GM12878 (cell line): ENCODE measurements around the gene TMEM109. TPM values are rescaled to one million over a fixed set of nuclear protein-coding genes. Genes with fewer than 3 reads are reported as not detected.

ENCODE experiments used
- ATAC-seq: fragments of 200-7000 bp; cut with Tn5 transposase; 3 replicates; pipeline ENCODE4 v1.9.1; 2020; ENCODE audit warnings: mild to moderate bottlenecking, moderate library complexity
- BruUV-seq: library from RNA; stranded (reverse); fragments of 400-500 nt; replicated peaks from 2 replicates; lab custom pipeline; 2021; lab: Mats Ljungman, UMichigan
- CTCF ChIA-PET: fragments of 300-600 bp; sonication (Branson Sonifier 250); formaldehyde crosslinking; extraction: SDS; loops from one replicate; lab custom pipeline; 2021; ENCODE audit warnings: inconsistent platforms; lab: Yijun Ruan, JAX
- POLR2A ChIA-PET: fragments of 350-600 bp; formaldehyde crosslinking; extraction: SDS; loops from one replicate; lab custom pipeline; 2021; ENCODE audit warnings: inconsistent platforms; lab: Charles Lee
- RAD21 ChIA-PET: fragments of 300-600 bp; sonication (Branson Sonifier 250); formaldehyde crosslinking; loops from one replicate; lab custom pipeline; 2023; ENCODE audit warnings: antibody characterized with exemption; ENCODE audit not compliant: unreplicated experiment; lab: Charles Lee
- SMC1A ChIA-PET: fragments of 300-600 bp; sonication (Branson Sonifier 250); formaldehyde crosslinking; loops from one replicate; lab custom pipeline; 2023; ENCODE audit not compliant: unreplicated experiment, uncharacterized antibody; lab: Charles Lee
- DNase-seq: peaks from one replicate; pipeline ENCODE4 v3.0.0-alpha.2; 2011; ENCODE audit warnings: low read depth, low spot score
- FAIRE-seq: peaks from 3 replicates; lab custom pipeline; 2011; peaks lifted over from hg19 to GRCh38; lab: Jason Lieb, UNC
- H2AFZ ChIP-seq: 2 replicates; pipeline ENCODE4 v1.6.0; 2011; ENCODE audit warnings: low read depth, low read length, control low read depth; ENCODE audit not compliant: control insufficient read depth
- H3K27ac ChIP-seq: 2 replicates; pipeline ENCODE4 v1.5.1; 2011; ENCODE audit warnings: control low read depth; ENCODE audit not compliant: control insufficient read depth, insufficient read depth
- H3K27me3 ChIP-seq, 2 experiments: replicated peaks in 1 of 2; 2 replicates each; pipeline versions ENCODE4 v1.6.0 to v1.6.1; 2011; ENCODE audit warnings: low read length in 1 of 2; ENCODE audit not compliant: control insufficient read depth in 2 of 2, insufficient read depth in 2 of 2
- H3K36me3 ChIP-seq, 2 experiments: 2 replicates each; pipeline ENCODE4 v1.5.1; 2011; ENCODE audit warnings: low read length in 1 of 2; ENCODE audit not compliant: control insufficient read depth in 2 of 2, insufficient read depth in 2 of 2
- H3K4me1 ChIP-seq: 2 replicates; pipeline ENCODE4 v1.6.1; 2011; ENCODE audit warnings: mild to moderate bottlenecking, low read length, moderate library complexity, mixed read lengths; ENCODE audit not compliant: control insufficient read depth, insufficient read depth
- H3K4me2 ChIP-seq: 2 replicates; pipeline ENCODE4 v1.6.0; 2011; ENCODE audit warnings: control low read depth; ENCODE audit not compliant: control insufficient read depth, insufficient read depth
- H3K4me3 ChIP-seq: fragments of 200-600 bp; sonication (generic); 2 replicates; pipeline ENCODE4 v1.5.1; 2016
- H3K79me2 ChIP-seq: 2 replicates; pipeline ENCODE4 v1.6.0; 2011; ENCODE audit warnings: low read length; ENCODE audit not compliant: control insufficient read depth, insufficient read depth
- H3K9ac ChIP-seq: 2 replicates; pipeline ENCODE4 v1.8.0; 2011; ENCODE audit warnings: low read length, control low read depth, mixed read lengths; ENCODE audit not compliant: control insufficient read depth, insufficient read depth
- H3K9me3 ChIP-seq: replicated peaks from 3 replicates; pipeline ENCODE4 v1.5.1; 2011; ENCODE audit warnings: mild to moderate bottlenecking, low read length; ENCODE audit not compliant: control insufficient read depth, insufficient read depth
- H4K20me1 ChIP-seq: 2 replicates; pipeline ENCODE4 v1.6.0; 2011; ENCODE audit not compliant: control insufficient read depth, insufficient read depth
- BRCA1 ChIP-seq: IDR thresholded peaks from 2 replicates; pipeline ENCODE4 v1.6.1; 2011; ENCODE audit warnings: low read depth, low read length, improper control_type of control experiment
- CHD1 ChIP-seq: IDR thresholded peaks from 2 replicates; pipeline ENCODE4 v1.6.1; 2012; ENCODE audit warnings: low read depth, low read length, improper control_type of control experiment
- DPF2 ChIP-seq: fragments of 450-650 bp; IDR thresholded peaks from 2 replicates; pipeline ENCODE4 v1.6.1; 2017; ENCODE audit warnings: mild to moderate bottlenecking
- FOXK2 ChIP-seq: fragments of 450-650 bp; IDR thresholded peaks from 2 replicates; pipeline ENCODE4 v1.6.1; 2017; ENCODE audit warnings: mild to moderate bottlenecking, moderate library complexity
- HCFC1 ChIP-seq: fragments of 150-350 bp; IDR thresholded peaks from 2 replicates; pipeline ENCODE4 v1.6.1; 2014; ENCODE audit warnings: low read length
- IKZF1 ChIP-seq: fragments of 450-650 bp; conservative IDR thresholded peaks from 2 replicates; pipeline ENCODE4 v1.6.1; 2017; ENCODE audit warnings: antibody characterized with exemption, mild to moderate bottlenecking
- IKZF2 ChIP-seq, 2 experiments: fragments of 450-650 bp; IDR thresholded peaks; 2 replicates each; pipeline ENCODE4 v1.6.1; 2017; ENCODE audit warnings: mild to moderate bottlenecking in 2 of 2, moderate library complexity in 2 of 2
- MEF2A ChIP-seq: IDR thresholded peaks from 2 replicates; pipeline ENCODE4 v1.6.1; 2011; ENCODE audit warnings: low read depth, mild to moderate bottlenecking, low read length, moderate library complexity; ENCODE audit not compliant: insufficient read depth
- MTA2 ChIP-seq: fragments of 450-650 bp; IDR thresholded peaks from 2 replicates; pipeline ENCODE4 v1.6.1; 2016; ENCODE audit warnings: low read depth, mild to moderate bottlenecking, moderate library complexity
- NFYA ChIP-seq: IDR thresholded peaks from 2 replicates; pipeline ENCODE4 v1.6.1; 2011; ENCODE audit warnings: low read depth, mild to moderate bottlenecking, low read length, improper control_type of control experiment, borderline replicate concordance
- NFYB ChIP-seq: IDR thresholded peaks from 2 replicates; pipeline ENCODE4 v1.6.1; 2011; ENCODE audit warnings: low read depth, mild to moderate bottlenecking, low read length, improper control_type of control experiment, moderate library complexity; ENCODE audit not compliant: insufficient read depth
- RELA ChIP-seq: fragments of 450-650 bp; IDR thresholded peaks from 2 replicates; pipeline ENCODE4 v1.8.0; 2014; ENCODE audit warnings: borderline replicate concordance; ENCODE audit not compliant: partially characterized antibody
- SMAD5 ChIP-seq: IDR thresholded peaks from 2 replicates; pipeline ENCODE4 v1.6.1; 2016; ENCODE audit warnings: antibody characterized with exemption, low read depth
- SP1 ChIP-seq: IDR thresholded peaks from one replicate; pipeline ENCODE4 v1.6.1; 2011; ENCODE audit warnings: low read depth, low read length
- ZBED1 ChIP-seq: IDR thresholded peaks from 2 replicates; pipeline ENCODE4 v1.6.1; 2016; ENCODE audit warnings: borderline replicate concordance
- ZNF207 ChIP-seq: fragments of 450-650 bp; IDR thresholded peaks from 2 replicates; pipeline ENCODE4 v1.6.1; 2014; ENCODE audit warnings: antibody characterized with exemption, mild to moderate bottlenecking, borderline replicate concordance
- ZNF274 ChIP-seq: IDR thresholded peaks from one replicate; pipeline ENCODE4 v1.8.0; 2011; ENCODE audit not compliant: insufficient read length, insufficient read depth
- WGBS: methylation state at CpG from one replicate; pipeline ENCODE4 v1.1.6; 2016; ENCODE audit warnings: low lambda C conversion rate; ENCODE audit not compliant: insufficient replicate concordance, insufficient coverage; ENCODE audit errors: missing lambda C conversion rate; 5-methylcytosine and 5-hydroxymethylcytosine counted together
- in situ Hi-C: fragments of 300-500 bp; cut with MboI; formaldehyde crosslinking; loops from 9 replicates; pipeline ENCODE4 v1.14.3; 2018; ENCODE audit warnings: mixed read lengths
- intact Hi-C: fragments of 100-400 bp; cut with micrococcal nuclease; formaldehyde crosslinking; loops from one replicate; pipeline ENCODE4 v1.14.2; 2022; ENCODE audit not compliant: unreplicated experiment
- polyA plus RNA-seq, 11 experiments: library from polyadenylated mRNA; depleted of rRNA in 4 of 11; unstranded in 6 of 11; stranded (reverse) in 5 of 11; fragments of >200 nt; fragmentation: Nextera tagmentation in 4 of 11; fragmentation: Illumina TruSeq in 1 of 11; extraction: Ambion mirVana in 4 of 11; extraction: Trizol in 1 of 11; gene quantifications; 1 replicate in 1 of 11; 2 replicates in 10 of 11; pipeline versions ENCODE4 v1.2.1 to v1.2.3, GENCODE V29; 2011 to 2016; ENCODE audit warnings: inconsistent platforms in 2 of 11, missing spikeins in 2 of 11, low read depth in 1 of 11
- total RNA-seq, 4 experiments: library from RNA; depleted of rRNA in 3 of 4; stranded (reverse); fragments of >200 nt in 3 of 4; fragmentation: Illumina TruSeq in 1 of 4; extraction: Trizol in 1 of 4; gene quantifications; 2 replicates each; pipeline versions ENCODE4 v1.2.1 to v1.2.3, GENCODE V29; 2013 to 2021
- TF ChIP-seq, protein P1 (sequence below): fragments of 450-650 bp; formaldehyde crosslinking; IDR thresholded peaks from 2 replicates; pipeline ENCODE4 v1.4.0; 2020; ENCODE audit warnings: mild to moderate bottlenecking, moderate library complexity

TMEM109 gene
- total and polyA plus RNA-seq, 10 of the 15 experiments (the other 5 are each of a cell fraction or from before 2014, with no cell fraction given): 21.9 to 199 (median 85.2) TPM

DNA sequence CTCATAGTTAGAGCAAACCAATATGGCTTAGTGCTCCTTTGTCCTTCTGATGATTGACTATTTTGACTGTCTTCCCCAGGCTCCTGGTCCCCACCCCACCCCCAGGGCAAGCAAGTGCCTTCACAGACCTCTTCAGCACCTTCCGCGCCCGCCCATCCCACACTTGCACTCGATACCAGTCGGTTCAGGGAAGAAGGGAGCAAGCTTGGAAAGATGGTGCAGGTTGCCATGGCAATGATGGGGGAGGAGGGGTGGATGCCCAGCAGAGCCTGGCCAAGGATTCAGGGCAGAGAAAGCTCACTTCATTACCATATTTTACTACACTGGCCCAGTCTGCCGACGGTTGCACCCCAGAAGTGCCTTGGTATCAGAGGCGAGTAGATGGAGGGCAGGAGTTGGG lies 12.5 kb downstream of the TMEM109 start:
- intact Hi-C loops: no loop called here
- H3K4me3 ChIP-seq: no peak overlapping the region

DNA sequence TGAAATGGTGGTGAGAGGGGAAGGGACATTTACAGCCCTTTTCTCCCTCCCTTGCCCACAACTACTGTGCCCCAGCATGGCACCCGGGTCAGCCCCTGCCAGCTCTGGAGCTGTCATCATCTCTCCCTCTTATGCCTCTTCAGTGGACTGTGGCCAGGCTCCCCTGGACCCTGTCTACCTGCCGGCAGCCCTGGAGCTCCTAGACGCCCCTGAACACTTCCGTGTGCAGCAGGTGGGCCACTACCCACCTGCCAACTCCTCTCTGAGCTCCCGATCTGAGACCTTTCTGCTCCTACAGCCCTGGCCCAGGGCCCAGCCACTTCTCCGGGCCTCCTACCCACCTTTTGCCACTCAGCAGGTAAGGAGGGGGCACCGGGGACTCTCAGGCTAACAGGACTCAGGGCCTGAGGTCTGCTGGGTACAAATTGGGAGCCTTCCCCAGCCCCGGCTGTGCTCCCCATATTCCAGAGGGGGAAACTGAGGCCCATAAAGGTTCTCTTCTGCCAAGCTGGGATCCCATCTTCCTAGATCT lies 13.2 kb downstream of the TMEM109 start:
- Histone ChIP-seq H3K79me2 (no peaks in the 10 kb centered on the region), H3K4me3 (no peak overlapping the region), H3K9ac (no peak overlapping the region), H3K36me3 (peaks cover 0 to 4% of the 10 kb centered on the region in 2 experiments; a peak in 3 of 4 replicates), H3K4me1 (peaks cover 29% of the 10 kb centered on the region), H3K4me2 (no peak overlapping the region), H2AFZ (no peak overlapping the region), H3K27me3 (no peaks in the 10 kb centered on the region), H4K20me1 (no peaks in the 10 kb centered on the region), H3K9me3 (no peaks in the 10 kb centered on the region), H3K27ac (no peak overlapping the region)
- POLR2A ChIA-PET: interaction anchor here (1.4 kb wide), 1 partner anchor 10 kb away, joined by 3 read pairs; no protein-coding TSS in a partner anchor
- no peak for ATAC-seq
- DNase-seq: no peak
- no peak for FAIRE-seq
- in situ Hi-C loops (no loop called here), intact Hi-C loops (no loop called here)
- CTCF ChIA-PET: interaction anchor here (0.8 to 2.0 kb wide), 3 partner anchors 13 to 261 kb away, joined by 3 to 5 read pairs (median 3); partner anchors contain the start of gene TMEM109
- SMC1A ChIA-PET: interaction anchor here (0.8 to 2.3 kb wide), 2 partner anchors 11 to 21 kb away, joined by 3 to 10 read pairs; no protein-coding TSS in a partner anchor
- BruUV-seq: no TSS peak
- RAD21 ChIA-PET: no interaction called here
- WGBS: 59% methylated on average over 8 of the region's 8 CpGs
- TF ChIP-seq MEF2A (no peak), SMAD5 (no peak), BRCA1 (no peak), NFYA (no peak), IKZF2 (IDR thresholded peaks at IDR 0.05) (no peak), RELA (no peak), CHD1 (no peak), IKZF1 (no peak), SP1 (no peak), ZNF274 (no peak), FOXK2 (no peak)
- TF ChIP-seq, protein P1, sequence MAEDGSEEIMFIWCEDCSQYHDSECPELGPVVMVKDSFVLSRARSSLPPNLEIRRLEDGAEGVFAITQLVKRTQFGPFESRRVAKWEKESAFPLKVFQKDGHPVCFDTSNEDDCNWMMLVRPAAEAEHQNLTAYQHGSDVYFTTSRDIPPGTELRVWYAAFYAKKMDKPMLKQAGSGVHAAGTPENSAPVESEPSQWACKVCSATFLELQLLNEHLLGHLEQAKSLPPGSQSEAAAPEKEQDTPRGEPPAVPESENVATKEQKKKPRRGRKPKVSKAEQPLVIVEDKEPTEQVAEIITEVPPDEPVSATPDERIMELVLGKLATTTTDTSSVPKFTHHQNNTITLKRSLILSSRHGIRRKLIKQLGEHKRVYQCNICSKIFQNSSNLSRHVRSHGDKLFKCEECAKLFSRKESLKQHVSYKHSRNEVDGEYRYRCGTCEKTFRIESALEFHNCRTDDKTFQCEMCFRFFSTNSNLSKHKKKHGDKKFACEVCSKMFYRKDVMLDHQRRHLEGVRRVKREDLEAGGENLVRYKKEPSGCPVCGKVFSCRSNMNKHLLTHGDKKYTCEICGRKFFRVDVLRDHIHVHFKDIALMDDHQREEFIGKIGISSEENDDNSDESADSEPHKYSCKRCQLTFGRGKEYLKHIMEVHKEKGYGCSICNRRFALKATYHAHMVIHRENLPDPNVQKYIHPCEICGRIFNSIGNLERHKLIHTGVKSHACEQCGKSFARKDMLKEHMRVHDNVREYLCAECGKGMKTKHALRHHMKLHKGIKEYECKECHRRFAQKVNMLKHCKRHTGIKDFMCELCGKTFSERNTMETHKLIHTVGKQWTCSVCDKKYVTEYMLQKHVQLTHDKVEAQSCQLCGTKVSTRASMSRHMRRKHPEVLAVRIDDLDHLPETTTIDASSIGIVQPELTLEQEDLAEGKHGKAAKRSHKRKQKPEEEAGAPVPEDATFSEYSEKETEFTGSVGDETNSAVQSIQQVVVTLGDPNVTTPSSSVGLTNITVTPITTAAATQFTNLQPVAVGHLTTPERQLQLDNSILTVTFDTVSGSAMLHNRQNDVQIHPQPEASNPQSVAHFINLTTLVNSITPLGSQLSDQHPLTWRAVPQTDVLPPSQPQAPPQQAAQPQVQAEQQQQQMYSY: no peak

More for the DNA sequence above, 12.5 kb downstream of the TMEM109 start:
- TF ChIP-seq DPF2 (no peak), MTA2 (no peak), HCFC1 (no peak), ZNF207 (no peak), ZBED1 (no peak), NFYB (no peak)
- Histone ChIP-seq H4K20me1 (no peaks in the 10 kb centered on the region), H3K27ac (no peak overlapping the region), H2AFZ (no peak overlapping the region), H3K9ac (no peak overlapping the region), H3K27me3 (no peaks in the 10 kb centered on the region), H3K9me3 (no peaks in the 10 kb centered on the region), H3K4me1 (peaks cover 23% of the 10 kb centered on the region), H3K4me2 (no peak overlapping the region), H3K36me3 (peaks cover 0 to 10% of the 10 kb centered on the region in 2 experiments; a peak in 3 of 4 replicates), H3K79me2 (no peaks in the 10 kb centered on the region)
- no TSS peak for BruUV-seq
- 84% methylated on average over 8 of the region's 8 CpGs for WGBS
- FAIRE-seq: no peak
- RAD21 ChIA-PET: interaction anchor here (1.2 kb wide), 1 partner anchor 22 kb away, joined by 5 read pairs; no protein-coding TSS in a partner anchor
- DNase-seq: no peak
- in situ Hi-C loops: no loop called here
- CTCF ChIA-PET: interaction anchor here (0.8 to 2.0 kb wide), 2 partner anchors 13 to 19 kb away, joined by 3 to 5 read pairs; partner anchors contain the start of gene TMEM109
- ATAC-seq: no peak
- SMC1A ChIA-PET: interaction anchor here (2.3 kb wide), 1 partner anchor 11 kb away, joined by 10 read pairs; no protein-coding TSS in a partner anchor
- POLR2A ChIA-PET: interaction anchor here (1.4 kb wide), 1 partner anchor 9 kb away, joined by 3 read pairs; no protein-coding TSS in a partner anchor
